ENCODE data around the gene RASSF7.
"Not testable (repeated sequence)": the region's sequence is repeated elsewhere in the genome, so short reads cannot be mapped to it uniquely, and the experiment has no call there.

RASSF7 gene

GRCh38 chr11:573146-573759 is 12.5 kb downstream of the RASSF7 start:
- ATAC-seq (replicated peaks) = no peak
- Mint-ChIP-seq H3K27me3 (peaks cover 0 to 16% of the 10 kb centered on the region in 2 donors), H3K9me3 (no peaks in the 10 kb centered on the region), H3K27ac (no peak overlapping the region), H3K4me3 (no peak overlapping the region), H3K36me3 (ENCODE audit: insufficient read depth) (peaks cover 18% of the 10 kb centered on the region), H3K4me1 (ENCODE audit: low read depth in 2 of 2) (peaks cover 14 to 20% of the 10 kb centered on the region in 2 donors)
- no peak for DNase-seq

GRCh38 chr11:574031-574570 is 13.3 kb downstream of the RASSF7 start:
- H3K27ac Mint-ChIP-seq; ATAC-seq (replicated peaks); H3K9me3 Mint-ChIP-seq; DNase-seq: not testable (repeated sequence)
- peaks cover 0 to 16% of the 10 kb centered on the region in 2 donors for H3K27me3 Mint-ChIP-seq
- H3K4me1 Mint-ChIP-seq (ENCODE audit: low read depth in 2 of 2) = peaks cover 18 to 28% of the 10 kb centered on the region in 2 donors
- peak overlapping the region; percentile 29 to 88 for H3K4me3 Mint-ChIP-seq
- peaks cover 20% of the 10 kb centered on the region for H3K36me3 Mint-ChIP-seq (ENCODE audit: insufficient read depth)

- H3K9me3 Mint-ChIP-seq = no peaks in the 10 kb centered on the region
- H3K4me3 Mint-ChIP-seq = peak overlapping the region; percentile 83 to 88
- DNase-seq (no peak), ATAC-seq (replicated peaks) (no peak)
- H3K36me3 Mint-ChIP-seq (ENCODE audit: insufficient read depth) = peaks cover 23% of the 10 kb centered on the region
- H3K27ac Mint-ChIP-seq = peak overlapping the region in 1 of 2 donors; percentile 59
- H3K27me3 Mint-ChIP-seq = peaks cover 0 to 16% of the 10 kb centered on the region in 2 donors
- H3K4me1 Mint-ChIP-seq (ENCODE audit: low read depth in 2 of 2) = peaks cover 18 to 35% of the 10 kb centered on the region in 2 donors
These were observed 14.0 kb downstream of the RASSF7 start for GRCh38 chr11:574632-575312.

GRCh38 chr11:575313-575995 is 14.7 kb downstream of the RASSF7 start:
- Mint-ChIP-seq H3K4me1 (ENCODE audit: low read depth in 2 of 2) (peaks cover 22 to 41% of the 10 kb centered on the region in 2 donors), H3K9me3 (no peaks in the 10 kb centered on the region), H3K27ac (peak overlapping the region; percentile 90 to 97), H3K27me3 (peaks cover 0 to 16% of the 10 kb centered on the region in 2 donors), H3K4me3 (peak overlapping the region; percentile 83 to 88), H3K36me3 (ENCODE audit: insufficient read depth) (peaks cover 22% of the 10 kb centered on the region)
- ATAC-seq (replicated peaks) = peak; percentile 46
- DNase-seq = no peak

GRCh38 chr11:575996-576768 is 15.4 kb downstream of the RASSF7 start, which contains the start of gene PHRF1:
TSS of gene PHRF1 (plus strand) at chr11:576470. CDS start at chr11:581513, 5,043 bp downstream.
- no peaks in the 10 kb centered on the region for H3K9me3 Mint-ChIP-seq
- H3K27ac Mint-ChIP-seq = peak within 1 kb of the TSS; percentile 90 to 97
- H3K36me3 Mint-ChIP-seq (ENCODE audit: insufficient read depth) = peaks cover 20% of the 10 kb centered on the region
- H3K4me1 Mint-ChIP-seq (ENCODE audit: low read depth in 2 of 2) = peaks cover 25 to 43% of the 10 kb centered on the region in 2 donors
- ATAC-seq (replicated peaks) (peak; percentile 83), DNase-seq (peak; percentile 93 to 96 (median 95))
- peaks cover 0 to 16% of the 10 kb centered on the region in 2 donors for H3K27me3 Mint-ChIP-seq
- H3K4me3 Mint-ChIP-seq = peak within 1 kb of the TSS; percentile 83 to 88

GRCh38 chr11:576811-577610 is 16.2 kb downstream of the RASSF7 start:
- H3K27me3 Mint-ChIP-seq = peaks cover 0 to 16% of the 10 kb centered on the region in 2 donors
- no peaks in the 10 kb centered on the region for H3K9me3 Mint-ChIP-seq
- H3K4me3 Mint-ChIP-seq = peak overlapping the region; percentile 80 to 82
- DNase-seq = no peak
- peak overlapping the region in 1 of 2 donors; percentile 86 for H3K27ac Mint-ChIP-seq
- H3K36me3 Mint-ChIP-seq (ENCODE audit: insufficient read depth) = peaks cover 27% of the 10 kb centered on the region
- no peak for ATAC-seq (replicated peaks)
- peaks cover 33 to 50% of the 10 kb centered on the region in 2 donors for H3K4me1 Mint-ChIP-seq (ENCODE audit: low read depth in 2 of 2)

GRCh38 chr11:577611-577894 is 16.8 kb downstream of the RASSF7 start:
- Mint-ChIP-seq H3K36me3 (ENCODE audit: insufficient read depth) (peaks cover 33% of the 10 kb centered on the region), H3K27me3 (peaks cover 0 to 16% of the 10 kb centered on the region in 2 donors), H3K4me1 (ENCODE audit: low read depth in 2 of 2) (peaks cover 33 to 50% of the 10 kb centered on the region in 2 donors), H3K9me3 (no peaks in the 10 kb centered on the region), H3K27ac (peak overlapping the region in 1 of 2 donors; percentile 86), H3K4me3 (peak overlapping the region; percentile 80 to 82)
- DNase-seq (no peak), ATAC-seq (replicated peaks) (no peak)

- no peak for ATAC-seq (replicated peaks)
- Mint-ChIP-seq H3K4me3 (peak overlapping the region; percentile 80 to 82), H3K4me1 (ENCODE audit: low read depth in 2 of 2) (peaks cover 33 to 50% of the 10 kb centered on the region in 2 donors), H3K27ac (peak overlapping the region; percentile 64 to 84), H3K27me3 (peaks cover 0 to 16% of the 10 kb centered on the region in 2 donors), H3K9me3 (no peaks in the 10 kb centered on the region), H3K36me3 (ENCODE audit: insufficient read depth) (peaks cover 42% of the 10 kb centered on the region)
- no peak for DNase-seq
These were observed 17.7 kb downstream of the RASSF7 start for GRCh38 chr11:578276-579035.

GRCh38 chr11:579830-580601 is 19.2 kb downstream of the RASSF7 start:
- H3K4me1 Mint-ChIP-seq (ENCODE audit: low read depth in 2 of 2) = peaks cover 27 to 47% of the 10 kb centered on the region in 2 donors
- H3K4me3 Mint-ChIP-seq = peak overlapping the region; percentile 10 to 38
- H3K9me3 Mint-ChIP-seq = no peaks in the 10 kb centered on the region
- DNase-seq (no peak), ATAC-seq (replicated peaks) (no peak)
- peaks cover 55% of the 10 kb centered on the region for H3K36me3 Mint-ChIP-seq (ENCODE audit: insufficient read depth)
- H3K27ac Mint-ChIP-seq = peak overlapping the region in 1 of 2 donors; percentile 84
- H3K27me3 Mint-ChIP-seq = peaks cover 0 to 5% of the 10 kb centered on the region in 2 donors

- H3K4me1 Mint-ChIP-seq (ENCODE audit: low read depth in 2 of 2) = peaks cover 29 to 47% of the 10 kb centered on the region in 2 donors
- no peak overlapping the region for H3K27ac Mint-ChIP-seq
- no peaks in the 10 kb centered on the region for H3K9me3 Mint-ChIP-seq
- DNase-seq (no peak), ATAC-seq (replicated peaks) (no peak)
- H3K27me3 Mint-ChIP-seq = no peaks in the 10 kb centered on the region
- H3K36me3 Mint-ChIP-seq (ENCODE audit: insufficient read depth) = peaks cover 53% of the 10 kb centered on the region
- peak overlapping the region in 1 of 2 donors; percentile 54 for H3K4me3 Mint-ChIP-seq
These were observed 20.6 kb downstream of the RASSF7 start for GRCh38 chr11:581342-581741.

- Mint-ChIP-seq H3K27me3 (no peaks in the 10 kb centered on the region), H3K4me3 (no peak overlapping the region), H3K9me3 (no peaks in the 10 kb centered on the region), H3K36me3 (ENCODE audit: insufficient read depth) (peaks cover 56% of the 10 kb centered on the region), H3K27ac (no peak overlapping the region), H3K4me1 (ENCODE audit: low read depth in 2 of 2) (peaks cover 30 to 50% of the 10 kb centered on the region in 2 donors)
- DNase-seq (no peak), ATAC-seq (replicated peaks) (no peak)
These were observed 21.0 kb downstream of the RASSF7 start for GRCh38 chr11:581752-582151.

Data from effector memory CD8-positive, alpha-beta T cell (primary cell).